KOPT-K1 (cell line): ENCODE data around the gene SMCO3.

Experiments
- H3K27ac ChIP-seq: fragments of 200-600 bp; sonication (generic); 2 replicates; pipeline ENCODE4 v1.5.1; 2016; ENCODE audit warnings: antibody characterized with exemption, mild to moderate bottlenecking, low read depth, low read length; ENCODE audit not compliant: poor library complexity, severe bottlenecking
- H3K36me3 ChIP-seq: fragments of 200-600 bp; sonication (generic); 2 replicates; pipeline ENCODE4 v1.5.1; 2017; ENCODE audit warnings: antibody characterized with exemption, mild to moderate bottlenecking, low read length, moderate library complexity; ENCODE audit not compliant: insufficient read depth
- H3K9me3 ChIP-seq: fragments of 200-600 bp; sonication (generic); 2 replicates; pipeline ENCODE4 v1.5.1; 2017; ENCODE audit warnings: antibody characterized with exemption, low read length, mild to moderate bottlenecking; ENCODE audit not compliant: insufficient read depth, poor library complexity, severe bottlenecking

The SMCO3 gene

DNA sequence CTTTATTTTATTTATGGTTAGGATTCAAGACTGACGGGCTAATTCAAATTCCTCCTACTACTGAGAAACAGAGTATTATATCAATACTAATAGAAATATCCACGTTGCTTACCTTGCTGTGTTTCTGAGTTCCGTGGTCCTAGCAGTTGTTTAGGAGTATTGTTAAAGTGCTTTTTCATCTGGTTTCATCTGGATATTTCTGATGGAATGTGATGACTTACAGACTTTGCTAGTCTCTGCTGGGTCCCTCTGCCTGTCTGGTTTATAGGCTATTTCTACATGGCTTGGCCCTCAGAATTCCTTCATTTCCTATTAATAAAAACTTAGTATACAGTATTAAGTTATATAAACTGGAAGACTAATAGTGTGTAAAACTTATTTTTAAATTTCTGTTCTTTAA is at the start of gene SMCO3:
Gene SMCO3, minus strand, starts transcription at position 169 of the 400 bp plus-strand sequence. CDS start 7,502 bp downstream, outside the sequence.
- Histone ChIP-seq H3K27ac (no peak within 1 kb of the TSS), H3K36me3 (no peaks in the 10 kb centered on the region), H3K9me3 (no peaks in the 10 kb centered on the region)

DNA sequence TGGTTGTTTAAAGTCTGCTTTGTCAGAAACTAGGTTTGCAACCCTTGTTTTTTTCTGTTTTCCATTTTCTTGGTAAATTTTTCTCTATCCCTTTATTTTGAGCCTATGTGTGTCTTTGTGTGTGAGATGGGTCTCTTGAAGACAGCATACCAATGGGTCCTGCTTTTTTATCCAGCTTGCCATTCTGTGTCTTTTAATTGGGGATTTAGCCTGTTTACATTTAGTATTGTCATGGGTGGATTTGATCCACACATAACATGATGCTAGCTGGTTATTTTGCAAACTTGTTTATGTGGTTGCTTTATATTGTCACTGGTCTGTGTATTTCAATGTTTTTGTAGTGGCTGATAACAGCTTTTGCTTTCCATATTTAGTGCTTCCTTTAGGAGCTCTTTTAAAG is 46.5 kb upstream of the SMCO3 start:
- H3K36me3 ChIP-seq: no peaks in the 10 kb centered on the region
- peaks cover 17% of the 10 kb centered on the region for H3K9me3 ChIP-seq
- H3K27ac ChIP-seq: no peak overlapping the region

DNA sequence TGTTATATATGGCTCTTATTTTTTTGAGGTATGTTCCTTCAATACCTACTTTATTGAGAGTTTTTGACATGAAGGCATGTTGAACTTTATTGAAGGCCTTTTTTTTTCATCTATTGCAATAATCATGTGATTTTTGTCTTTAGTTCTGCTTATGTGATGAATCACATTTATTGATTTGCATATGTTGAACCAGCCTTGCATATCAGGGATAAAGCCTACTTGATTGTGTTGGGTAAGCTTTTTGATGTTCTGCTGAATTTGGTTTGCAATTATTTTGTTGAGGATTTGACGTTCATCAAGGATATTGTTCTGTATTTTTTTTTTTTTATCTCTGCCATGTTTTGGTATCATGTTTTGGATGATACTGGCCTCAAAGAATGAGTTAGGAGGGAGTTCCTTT is 44.5 kb upstream of the SMCO3 start:
- Histone ChIP-seq H3K9me3 (peaks cover 17% of the 10 kb centered on the region), H3K27ac (no peak overlapping the region), H3K36me3 (no peaks in the 10 kb centered on the region)

DNA sequence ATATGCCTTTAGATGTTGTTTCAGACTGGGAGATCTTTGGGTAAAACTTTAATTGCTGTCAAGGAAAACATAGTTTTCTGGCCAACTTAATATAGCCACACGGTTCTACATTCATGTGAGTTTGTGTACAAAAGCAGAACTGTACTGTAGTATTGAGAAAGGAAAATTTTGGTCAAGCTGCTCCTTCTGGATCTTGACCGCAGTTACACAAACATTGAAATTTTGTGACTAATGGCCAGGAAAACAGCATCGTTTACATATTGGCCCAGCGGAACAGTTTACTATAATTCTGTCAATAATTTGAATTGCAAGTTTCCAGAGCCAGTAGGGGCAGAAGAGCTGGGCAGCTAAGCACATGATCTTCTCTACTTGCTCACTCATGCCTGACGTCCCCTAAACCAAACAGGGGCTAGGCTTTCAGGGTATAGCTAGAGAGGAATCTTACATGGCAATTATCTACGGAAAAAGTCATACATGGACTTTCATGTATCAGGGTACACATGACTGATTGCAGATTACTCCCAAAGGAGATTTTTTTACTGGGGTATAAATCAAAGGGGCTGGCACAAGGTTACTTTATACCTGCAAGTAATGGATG is 40.7 kb upstream of the SMCO3 start:
- Histone ChIP-seq H3K27ac (no peak overlapping the region), H3K9me3 (peaks cover 2% of the 10 kb centered on the region), H3K36me3 (no peaks in the 10 kb centered on the region)

DNA sequence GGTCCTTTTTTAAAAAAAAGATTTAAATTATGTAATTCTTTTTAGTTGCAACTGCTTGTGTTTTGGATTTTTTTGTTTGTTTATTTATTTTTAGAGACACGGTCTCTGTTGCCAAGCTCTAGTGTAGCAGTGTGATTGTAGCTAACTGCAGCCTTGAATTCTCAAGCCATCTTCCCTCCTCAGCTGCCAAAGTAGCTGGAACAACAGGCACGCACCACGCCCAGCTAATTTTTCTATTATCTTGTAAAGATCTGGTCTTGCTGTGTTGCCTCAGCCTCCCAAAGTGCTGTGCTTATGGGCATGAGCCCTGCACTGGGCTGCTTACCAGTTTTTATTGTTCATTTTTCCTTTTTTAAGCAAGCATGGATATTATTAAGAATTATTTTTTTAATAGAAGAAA is 40.0 kb upstream of the SMCO3 start:
- no peaks in the 10 kb centered on the region for H3K36me3 ChIP-seq
- H3K9me3 ChIP-seq: no peaks in the 10 kb centered on the region
- no peak overlapping the region for H3K27ac ChIP-seq

DNA sequence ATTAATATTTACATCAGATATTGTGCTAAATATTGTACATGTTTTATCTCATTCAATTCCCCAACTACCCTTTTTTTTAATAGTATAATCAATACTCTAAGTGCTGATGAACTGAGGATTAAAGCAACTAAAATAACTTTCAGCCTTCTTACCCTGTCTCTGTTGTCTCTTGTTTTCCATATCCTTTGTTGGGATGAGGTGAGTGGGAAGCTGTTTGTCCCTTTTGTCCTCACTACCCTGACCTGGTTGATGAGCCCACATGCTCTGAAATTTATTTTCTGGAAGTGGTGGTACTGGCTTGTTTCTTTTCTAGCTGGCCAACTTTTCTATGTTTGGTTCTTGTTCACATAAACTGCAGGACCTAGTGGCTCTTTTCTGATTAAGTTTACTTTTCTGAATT is 38.9 kb upstream of the SMCO3 start:
- Histone ChIP-seq H3K27ac (no peak overlapping the region), H3K9me3 (no peaks in the 10 kb centered on the region), H3K36me3 (no peaks in the 10 kb centered on the region)

DNA sequence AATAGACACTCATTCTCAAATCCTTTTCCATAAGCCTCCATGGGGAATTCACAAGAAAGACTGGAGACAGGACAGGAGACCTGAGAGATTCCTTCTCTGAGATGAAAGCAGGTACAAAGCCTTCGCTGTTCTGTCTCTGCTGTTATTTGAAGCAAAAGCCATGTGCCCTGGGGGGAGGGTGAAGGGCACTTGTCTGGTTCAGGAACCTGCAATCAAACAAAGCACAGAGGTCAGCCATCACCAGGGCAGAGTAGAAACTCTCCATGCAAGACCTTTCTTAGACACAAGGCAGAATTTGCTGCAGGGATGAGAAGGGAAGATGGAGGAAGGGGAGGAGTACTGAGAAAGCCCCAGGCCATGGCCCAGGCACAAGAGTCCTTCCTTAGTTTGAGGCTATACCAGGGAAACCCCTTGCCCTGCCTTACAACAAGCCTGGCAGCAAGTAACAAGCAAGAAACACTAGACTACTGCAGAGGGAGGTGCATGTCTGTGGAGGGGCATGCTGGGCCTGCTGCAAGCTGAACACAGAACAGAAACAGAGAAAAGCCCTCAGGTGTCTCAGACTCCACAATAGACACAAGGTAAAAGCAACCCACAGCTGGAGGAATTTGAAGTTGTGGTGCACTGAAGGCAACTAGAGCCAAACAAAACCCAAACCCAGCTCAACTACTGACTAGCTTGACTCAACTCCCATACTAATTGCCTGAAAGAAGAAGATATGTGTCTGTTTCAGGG is 37.1 kb upstream of the SMCO3 start:
- Histone ChIP-seq H3K9me3 (no peaks in the 10 kb centered on the region), H3K27ac (no peak overlapping the region), H3K36me3 (no peaks in the 10 kb centered on the region)

DNA sequence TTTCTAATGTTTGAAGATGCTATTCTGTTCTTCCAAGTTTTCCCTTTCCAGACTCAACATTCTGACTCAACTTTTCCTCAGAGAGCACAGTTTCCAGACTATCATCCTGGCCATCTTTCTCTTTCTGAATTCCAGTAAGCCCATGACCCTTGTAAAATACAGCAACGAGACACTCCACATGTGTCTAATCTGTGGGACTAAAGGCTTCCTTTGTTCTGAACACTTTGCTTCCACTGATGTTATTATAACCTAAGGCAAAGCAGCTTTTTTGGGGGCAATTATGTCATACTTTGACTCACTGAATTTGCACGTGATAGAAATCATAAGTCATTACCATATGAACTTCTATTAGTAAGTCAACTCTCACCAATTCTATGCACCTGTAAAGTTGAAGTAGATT is 35.7 kb upstream of the SMCO3 start:
- H3K9me3 ChIP-seq: no peaks in the 10 kb centered on the region
- no peaks in the 10 kb centered on the region for H3K36me3 ChIP-seq
- H3K27ac ChIP-seq: no peak overlapping the region

DNA sequence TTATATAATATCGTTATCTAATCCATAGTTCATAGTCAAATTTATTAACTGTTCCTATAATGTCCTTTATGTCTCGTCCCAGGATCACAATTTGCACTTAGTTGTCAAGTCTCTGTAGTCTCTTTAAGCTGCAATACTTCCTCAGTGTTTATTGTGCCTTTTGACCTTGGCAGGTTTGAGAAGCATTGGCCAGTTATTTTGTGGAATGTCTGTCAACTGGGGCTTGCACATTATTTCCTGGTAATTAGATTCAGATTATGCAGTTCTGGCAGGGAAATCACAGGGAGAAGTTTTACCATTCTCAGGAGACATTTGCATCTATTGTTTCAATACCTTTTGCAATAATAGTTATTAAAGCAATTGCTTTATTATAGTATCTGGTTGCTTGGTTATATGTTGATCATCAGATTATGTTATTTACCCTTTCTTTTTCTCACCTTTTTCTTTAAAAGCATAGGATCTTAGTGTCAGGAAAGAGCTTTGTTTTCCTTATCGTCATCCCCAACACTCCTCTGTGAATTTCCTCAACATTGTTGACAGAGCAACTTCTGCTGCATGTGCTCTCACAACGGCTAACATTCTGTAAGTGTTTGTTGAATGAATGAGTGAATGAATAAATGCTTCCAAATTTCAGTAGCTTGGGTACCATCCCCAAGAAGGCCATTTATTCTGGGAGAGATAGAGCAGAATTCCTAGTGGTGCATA is 33.0 kb upstream of the SMCO3 start:
- Histone ChIP-seq H3K9me3 (no peaks in the 10 kb centered on the region), H3K27ac (no peak overlapping the region)

DNA sequence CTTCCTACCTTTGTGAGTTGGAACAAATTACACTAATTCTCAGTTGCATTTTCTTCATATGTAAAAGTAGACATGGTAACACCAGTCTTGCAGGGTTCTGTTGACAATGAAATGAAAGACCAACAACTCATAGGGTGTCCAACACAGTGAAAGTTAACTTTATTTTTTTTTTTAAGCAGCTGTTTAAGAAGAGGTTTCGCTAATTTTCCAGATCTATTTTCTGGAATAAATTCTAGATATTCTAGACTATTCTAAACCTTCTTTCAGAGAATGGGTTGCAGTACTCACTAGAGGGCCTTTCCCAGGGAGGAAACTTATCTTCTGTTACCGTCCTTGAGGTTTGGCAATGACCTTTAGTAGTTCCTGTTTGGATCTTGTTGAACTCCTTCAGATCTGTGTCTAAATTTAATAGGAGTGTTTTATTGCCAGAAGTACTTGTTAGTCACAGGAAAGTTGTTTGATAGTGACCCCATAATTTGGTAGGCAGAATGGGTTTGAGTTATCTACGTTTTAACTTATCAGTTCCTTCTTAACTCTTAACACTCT is 32.1 kb upstream of the SMCO3 start:
- Histone ChIP-seq H3K9me3 (no peaks in the 10 kb centered on the region), H3K27ac (no peak overlapping the region), H3K36me3 (no peaks in the 10 kb centered on the region)

More for the DNA sequence above, 33.0 kb upstream of the SMCO3 start:
- H3K36me3 ChIP-seq: no peaks in the 10 kb centered on the region

DNA sequence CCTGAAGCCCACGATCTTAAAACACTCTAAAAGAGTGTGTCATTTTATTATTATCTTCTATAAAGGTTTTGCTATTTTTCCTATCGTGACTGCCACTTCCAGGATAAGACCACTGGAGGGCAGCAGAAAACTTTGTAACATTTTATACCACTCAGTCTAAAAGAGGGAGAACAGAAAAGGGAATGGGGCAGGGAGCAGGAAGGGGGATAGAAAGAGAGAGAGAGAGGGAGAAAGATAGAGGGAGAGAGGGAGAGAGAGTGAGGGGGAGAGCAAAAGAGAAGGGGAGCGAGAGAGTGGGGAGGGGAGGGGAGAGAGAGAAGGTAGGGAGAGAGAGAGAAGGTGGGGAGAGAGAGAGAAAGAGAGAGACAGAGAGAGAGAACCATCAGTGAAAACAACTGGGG is 31.4 kb upstream of the SMCO3 start:
- Histone ChIP-seq H3K9me3 (no peaks in the 10 kb centered on the region), H3K36me3 (no peaks in the 10 kb centered on the region), H3K27ac (no peak overlapping the region)

DNA sequence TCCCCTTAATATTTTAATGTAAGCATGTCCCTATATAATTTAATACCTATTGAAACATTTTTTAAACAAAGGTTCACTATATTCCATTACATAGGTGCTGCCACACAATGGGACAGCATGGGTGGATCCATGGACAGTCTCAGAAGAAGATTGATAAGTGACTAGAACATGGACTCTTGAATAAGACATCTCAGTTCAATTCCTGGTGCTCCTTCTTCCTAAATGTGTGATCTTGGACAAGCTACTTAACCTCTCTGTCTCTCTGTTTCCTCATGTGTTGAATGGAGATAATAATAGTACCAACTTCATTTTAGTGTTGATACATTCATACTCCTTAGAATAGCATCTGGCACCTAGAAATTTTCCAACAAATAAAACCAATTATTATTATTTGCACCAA is 30.4 kb upstream of the SMCO3 start:
- Histone ChIP-seq H3K9me3 (no peaks in the 10 kb centered on the region), H3K36me3 (no peaks in the 10 kb centered on the region), H3K27ac (no peak overlapping the region)

DNA sequence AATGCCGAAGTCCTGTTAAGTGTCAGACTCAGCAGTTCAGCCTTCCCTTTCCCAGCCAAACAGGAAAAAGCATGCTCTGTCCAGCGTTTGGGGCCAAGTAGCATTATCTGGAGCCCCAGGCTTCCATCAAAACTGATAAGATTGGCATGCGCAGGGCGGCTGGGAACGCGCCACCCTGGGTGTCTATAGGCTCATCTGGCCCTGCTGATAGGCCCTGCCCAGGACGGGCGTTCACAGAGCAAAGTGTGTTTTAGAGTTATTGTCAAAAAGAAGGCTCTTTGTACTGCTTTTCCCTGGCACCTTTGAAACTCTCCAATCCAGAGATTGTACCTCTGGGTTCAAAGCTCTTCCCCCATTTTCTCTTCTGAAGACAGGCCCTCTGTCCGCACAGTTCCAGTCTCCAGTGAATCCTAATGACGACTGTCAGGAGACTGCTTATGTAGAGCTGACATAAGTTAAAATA is 29.5 kb upstream of the SMCO3 start, which contains the start of gene ART4:
Gene ART4, minus strand, starts transcription at position 102 of the 463 bp plus-strand sequence. CDS start 413 bp downstream, outside the sequence.
- H3K27ac ChIP-seq: no peak within 1 kb of the TSS
- H3K9me3 ChIP-seq: no peaks in the 10 kb centered on the region
- H3K36me3 ChIP-seq: no peaks in the 10 kb centered on the region

DNA sequence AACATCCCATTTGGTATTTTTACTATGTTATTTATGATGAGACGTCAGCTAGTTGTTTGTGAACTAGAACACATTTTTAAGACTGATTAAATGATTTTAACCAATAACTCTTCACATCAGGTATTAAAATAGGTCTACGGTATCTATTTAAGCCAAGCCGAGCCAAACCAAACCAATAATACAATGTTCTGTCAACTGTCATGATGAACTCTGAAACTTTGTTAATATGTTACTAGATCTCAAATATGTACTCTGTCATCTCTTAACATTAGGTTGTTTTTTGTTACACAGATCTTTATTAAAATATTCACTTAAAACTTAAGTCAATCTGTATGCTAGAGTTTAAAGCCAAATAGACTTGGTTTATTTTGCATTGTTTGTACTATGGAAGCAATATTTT is 28.3 kb upstream of the SMCO3 start:
- no peaks in the 10 kb centered on the region for H3K9me3 ChIP-seq
- H3K27ac ChIP-seq: no peak overlapping the region
- no peaks in the 10 kb centered on the region for H3K36me3 ChIP-seq

DNA sequence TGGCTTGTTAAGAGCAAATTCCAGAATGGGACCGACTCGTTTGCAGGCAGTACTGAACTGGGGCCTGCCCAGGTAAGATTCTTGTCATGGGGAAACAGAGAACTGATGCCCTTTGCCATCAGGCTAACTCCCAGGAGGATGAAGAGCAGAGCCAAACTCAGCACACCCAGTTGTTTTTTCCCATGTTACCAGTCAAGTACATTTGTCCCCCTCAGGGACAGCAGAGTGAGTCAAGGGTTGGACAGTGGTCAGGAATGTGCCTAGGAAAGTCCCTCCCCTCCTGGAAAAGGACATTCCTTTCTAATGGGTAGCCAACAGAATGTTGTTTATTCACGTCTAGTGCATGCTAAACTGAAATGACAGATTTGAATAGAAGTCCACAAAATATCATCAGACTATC is 27.8 kb upstream of the SMCO3 start:
- no peak overlapping the region for H3K27ac ChIP-seq
- no peaks in the 10 kb centered on the region for H3K36me3 ChIP-seq
- H3K9me3 ChIP-seq: no peaks in the 10 kb centered on the region
